Heart left ventricle (tissue), 16 donors: Measurements from ENCODE around the gene UBA5. TPM values are rescaled to one million over a fixed set of nuclear protein-coding genes. Genes with fewer than 3 reads are reported as not detected.
"Not testable (repeated sequence)": the region's sequence is repeated elsewhere in the genome, so short reads cannot be mapped to it uniquely, and the experiment has no call there.

Experiments used
- ATAC-seq, 4 donors: fragments of 200-7000 bp; cut with Tn5 transposase; one replicate each; pipeline ENCODE4 v1.9.1; 2020 to 2022; ENCODE audit warnings: moderate library complexity in 4 of 4, mild to moderate bottlenecking in 3 of 4, moderate number of reproducible peaks in 1 of 4
- DNase-seq, 5 donors: peaks; one replicate each; pipeline ENCODE4 v3.0.0-alpha.2; 2020
- H3K27ac ChIP-seq, 12 donors: fragments of 200-600 bp; sonication (generic) in 4 of 12; one replicate each; pipeline versions ENCODE4 v1.5.0 to v1.8.0; 2016 to 2022; ENCODE audit warnings: mild to moderate bottlenecking in 2 of 12
- H3K27me3 ChIP-seq, 9 donors: fragments of 200-600 bp; sonication (generic) in 2 of 9; one replicate each; pipeline versions ENCODE4 v1.5.1 to v1.8.0; 2016 to 2022; ENCODE audit warnings: mild to moderate bottlenecking in 3 of 9
- H3K36me3 ChIP-seq, 9 donors: fragments of 200-600 bp; sonication (generic) in 2 of 9; one replicate each; pipeline versions ENCODE4 v1.5.0 to v1.8.0; 2018 to 2022; ENCODE audit warnings: mild to moderate bottlenecking in 2 of 9
- H3K4me1 ChIP-seq, 12 donors: fragments of 200-600 bp; sonication (generic) in 4 of 12; one replicate each; pipeline versions ENCODE4 v1.5.0 to v1.8.0; 2016 to 2022; ENCODE audit warnings: mild to moderate bottlenecking in 3 of 12
- H3K4me3 ChIP-seq, 12 donors: fragments of 200-600 bp; sonication (generic) in 4 of 12; one replicate each; pipeline versions ENCODE4 v1.5.0 to v1.8.0; 2017 to 2022; ENCODE audit warnings: mild to moderate bottlenecking in 9 of 12, moderate library complexity in 4 of 12
- H3K9me3 ChIP-seq, 12 donors: fragments of 200-600 bp; sonication (generic) in 4 of 12; one replicate each; pipeline versions ENCODE4 v1.5.0 to v1.8.0; 2016 to 2022; ENCODE audit warnings: mild to moderate bottlenecking in 1 of 12
- POLR2A ChIP-seq, 2 donors: fragments of 450-650 bp; IDR thresholded peaks; one replicate each; pipeline ENCODE4 v1.6.1; 2017; ENCODE audit warnings: antibody characterized with exemption in 2 of 2, mild to moderate bottlenecking in 2 of 2, moderate library complexity in 2 of 2
- WGBS, 4 donors: extraction: QIAGEN DNeasy Blood & Tissue Kit in 2 of 4; methylation state at CpG; one replicate each; pipeline versions ENCODE4 v1.1.5 to v1.1.7; 2013 to 2018; 5-methylcytosine and 5-hydroxymethylcytosine counted together
- intact Hi-C, 10 donors: fragments of 100-400 bp; cut with DNase I; formaldehyde crosslinking; loops; one replicate each; pipeline versions ENCODE4 v1.11.1 to v1.14.2; 2022
- long read RNA-seq, 3 donors: library from polyadenylated mRNA; unstranded; transcript quantifications; one replicate each; pipeline ENCODE4 v2.0.0, GENCODE V29; 2020 to 2021
- polyA plus RNA-seq, 2 donors: library from polyadenylated mRNA; stranded (reverse); fragments of 200-250 nt; gene quantifications; one replicate each; pipeline ENCODE4 v1.2.3, GENCODE V29; 2013
- total RNA-seq, 9 donors: library from RNA; depleted of rRNA in 2 of 9; stranded (reverse); fragments of >200 nt in 2 of 9; fragmentation: NEBNext Ultra II Directional in 3 of 9; extraction: Animal tissue kit (Norgen Biotek cat#: 25700) in 3 of 9; gene quantifications; one replicate each; pipeline versions ENCODE4 v1.1.0 to v1.2.4, GENCODE V29; 2016 to 2023
- TF ChIP-seq, protein P1 (sequence below), 12 donors: fragments of 200-600 bp; sonication (generic) in 4 of 12; IDR thresholded peaks; one replicate each; pipeline versions ENCODE4 v1.5.0 to v1.8.0; 2018 to 2022; ENCODE audit warnings: antibody characterized with exemption in 12 of 12, mild to moderate bottlenecking in 5 of 12
- donor health status: ischemic (EF 13 %, LVEDD 7.1; RV severe dilation, severe dysfunction).
- donor health status: healthy with polysubstance abuse.
- donor health status: DM: no; HTN: yes; CAD: no.
- donor health status: DM: no; HTN: no; CAD: no.
- donor health status: ischemic (EF 25% LVEDD 6.9; RV normal size, moderate dysfunction).
- donor health status: ischemic (EF 25% LVEDD 5.7; RV mildly dilated, moderate dysfunction).
- donor health status: healthy.
- donor health status: DM: yes; HTN: yes; CAD: no.
- donor health status: ischemic (EF 35%, LVEDD 5.7; RV mildly dilated, moderate dysfunction).
- donor health status: nonischemic (EF 11% LVEDD 7.7; RV severe dilation, severe dysfunction).
- donor health status: DM: yes; HTN: yes; CAD: no.
- donor health status: PGD.
- donor health status: ischemic (EF 29% LVEDD 5.4; RV normal size, mild dysfunction).
- donor health status: nonischemic (EF 23%, LVEDD 6.1; RV moderate dilation, normal function).

The UBA5 gene
- total RNA-seq (10 to 100 TPM; 25.3 to 38.6 (median 32.0) TPM), polyA plus RNA-seq (10 to 100 TPM; 25.7 to 59.1 TPM)
- long read RNA-seq, donor 1, transcript UBA5-202 (12 exons, 3,705 nt): major isoform, 59 of 68 reads
- long read RNA-seq, donor 1, partial matches to known transcripts: 3 of 68 reads
- long read RNA-seq, donor 1, other reads (novel, unspliced or antisense): 6 of 68 reads
- long read RNA-seq, donor 2, transcript UBA5-202 (12 exons, 3,705 nt): major isoform, 261 of 295 reads
- long read RNA-seq, donor 2, partial matches to known transcripts: 5 of 295 reads
- long read RNA-seq, donor 2, other reads (novel, unspliced or antisense): 29 of 295 reads
- long read RNA-seq, donor 3, transcript UBA5-202 (12 exons, 3,705 nt): major isoform, 61 of 69 reads
- long read RNA-seq, donor 3, partial matches to known transcripts: 0 of 69 reads
- long read RNA-seq, donor 3, other reads (novel, unspliced or antisense): 7 of 69 reads

GRCh38 chr3:132660052-132660810 is at the start of gene UBA5:
Gene UBA5 (plus strand): TSS chr3:132660329. CDS start chr3:132660538, 209 bp downstream.
- peak within 1 kb of the TSS; percentile 54 to 96 (median 86) for H3K4me3 ChIP-seq
- intact Hi-C loops: loop anchor here in 4 of 10 donors (2.0 to 10.0 kb wide), 3 partner anchors 55 to 63 kb away; partner anchors contain the start of gene NPHP3 (in 3 of the 4)
- H3K4me1 ChIP-seq: peaks cover 0 to 67% (median 46%) of the 10 kb centered on the region in 12 donors
- peak within 1 kb of the TSS; percentile 73 to 96 (median 93) for H3K27ac ChIP-seq
- no peaks in the 10 kb centered on the region for H3K36me3 ChIP-seq
- H3K27me3 ChIP-seq: no peaks in the 10 kb centered on the region
- ATAC-seq (peak; percentile 69 to 87 (median 86)), DNase-seq (peak; percentile 74 to 86 (median 77))
- TF ChIP-seq, protein P1, sequence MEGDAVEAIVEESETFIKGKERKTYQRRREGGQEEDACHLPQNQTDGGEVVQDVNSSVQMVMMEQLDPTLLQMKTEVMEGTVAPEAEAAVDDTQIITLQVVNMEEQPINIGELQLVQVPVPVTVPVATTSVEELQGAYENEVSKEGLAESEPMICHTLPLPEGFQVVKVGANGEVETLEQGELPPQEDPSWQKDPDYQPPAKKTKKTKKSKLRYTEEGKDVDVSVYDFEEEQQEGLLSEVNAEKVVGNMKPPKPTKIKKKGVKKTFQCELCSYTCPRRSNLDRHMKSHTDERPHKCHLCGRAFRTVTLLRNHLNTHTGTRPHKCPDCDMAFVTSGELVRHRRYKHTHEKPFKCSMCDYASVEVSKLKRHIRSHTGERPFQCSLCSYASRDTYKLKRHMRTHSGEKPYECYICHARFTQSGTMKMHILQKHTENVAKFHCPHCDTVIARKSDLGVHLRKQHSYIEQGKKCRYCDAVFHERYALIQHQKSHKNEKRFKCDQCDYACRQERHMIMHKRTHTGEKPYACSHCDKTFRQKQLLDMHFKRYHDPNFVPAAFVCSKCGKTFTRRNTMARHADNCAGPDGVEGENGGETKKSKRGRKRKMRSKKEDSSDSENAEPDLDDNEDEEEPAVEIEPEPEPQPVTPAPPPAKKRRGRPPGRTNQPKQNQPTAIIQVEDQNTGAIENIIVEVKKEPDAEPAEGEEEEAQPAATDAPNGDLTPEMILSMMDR (IDR thresholded peaks at IDR 0.05): no peak
- TF ChIP-seq POLR2A (IDR thresholded peaks at IDR 0.05): no peak
- no peaks in the 10 kb centered on the region for H3K9me3 ChIP-seq
- WGBS, 4 donors: 0% methylated on average over 46 to 64 of the region's 64 CpGs

- Histone ChIP-seq H3K36me3 (peaks cover 0 to 51% (median 9%) of the 10 kb centered on the region in 9 donors), H3K9me3 (peaks cover 0 to 12% (median 0%) of the 10 kb centered on the region in 12 donors)
- H3K27me3 ChIP-seq, H3K4me1 ChIP-seq, ATAC-seq, H3K27ac ChIP-seq, intact Hi-C loops, DNase-seq, H3K4me3 ChIP-seq: not testable (repeated sequence)
- 94 to 98% (median 96%) methylated on average over 3 of the region's 3 CpGs for WGBS, 4 donors
Measured at GRCh38 chr3:132615301-132615700, 44.8 kb upstream of the UBA5 start.

GRCh38 chr3:132615881-132616280 is 44.2 kb upstream of the UBA5 start:
- no peak overlapping the region for H3K27ac ChIP-seq
- no peak overlapping the region for H3K4me3 ChIP-seq
- H3K4me1 ChIP-seq: no peaks in the 10 kb centered on the region
- WGBS, 4 donors: 67 to 77% (median 74%) methylated on average over 3 of the region's 3 CpGs
- intact Hi-C loops: no loop called here
- H3K9me3 ChIP-seq: peaks cover 0 to 12% (median 0%) of the 10 kb centered on the region in 12 donors
- no peaks in the 10 kb centered on the region for H3K27me3 ChIP-seq
- H3K36me3 ChIP-seq: peaks cover 0 to 56% (median 9%) of the 10 kb centered on the region in 9 donors
- no peak for DNase-seq
- no peak for TF ChIP-seq POLR2A (IDR thresholded peaks at IDR 0.05)
- TF ChIP-seq, protein P1 (IDR thresholded peaks at IDR 0.05): no peak
- no peak for ATAC-seq

- Histone ChIP-seq H3K9me3 (peaks cover 0 to 14% (median 0%) of the 10 kb centered on the region in 12 donors), H3K27me3 (no peaks in the 10 kb centered on the region), H3K27ac (no peak overlapping the region), H3K4me1 (peaks cover 0 to 4% (median 0%) of the 10 kb centered on the region in 12 donors), H3K4me3 (no peak overlapping the region), H3K36me3 (peaks cover 0 to 63% (median 9%) of the 10 kb centered on the region in 9 donors)
- no peak for ATAC-seq
- 90 to 99% (median 98%) methylated on average over 1 of the region's 1 CpG for WGBS, 4 donors
- intact Hi-C loops: no loop called here
- no peak for DNase-seq
- TF ChIP-seq POLR2A (IDR thresholded peaks at IDR 0.05): no peak
- TF ChIP-seq, protein P1 (IDR thresholded peaks at IDR 0.05): no peak
Measured at GRCh38 chr3:132616780-132617179, 43.3 kb upstream of the UBA5 start.
